Keratinocyte (primary cell): ENCODE data around the gene TENM3. TPM values are rescaled to one million over a fixed set of nuclear protein-coding genes. Genes with fewer than 3 reads are reported as not detected.

Experiments
- DNase-seq: peaks from one replicate; pipeline ENCODE4 v3.0.0-alpha.2; 2011; ENCODE audit warnings: low read depth, missing footprints, low spot score
- FAIRE-seq: peaks from 2 replicates; lab custom pipeline; 2011; peaks lifted over from hg19 to GRCh38; lab: Jason Lieb, UNC
- H2AFZ ChIP-seq: 2 replicates; pipeline ENCODE4 v1.6.0; 2012; ENCODE audit warnings: low read length, control low read depth, inconsistent platforms; ENCODE audit not compliant: control insufficient read depth
- H3K27ac ChIP-seq: 2 replicates; pipeline ENCODE4 v1.5.1; 2011; ENCODE audit warnings: low read length; ENCODE audit not compliant: control insufficient read depth, insufficient read depth
- H3K27me3 ChIP-seq: 3 replicates; pipeline ENCODE4 v1.6.0; 2011; ENCODE audit warnings: low read length; ENCODE audit not compliant: control insufficient read depth, insufficient read depth; ENCODE audit errors: extremely low read depth
- H3K36me3 ChIP-seq, 2 experiments: 2 replicates in 1 of 2; 3 replicates in 1 of 2; pipeline ENCODE4 v1.5.1; 2011; ENCODE audit warnings: low read length in 2 of 2, mild to moderate bottlenecking in 1 of 2; ENCODE audit not compliant: control insufficient read depth in 2 of 2, insufficient read depth in 2 of 2; ENCODE audit errors: extremely low read depth in 1 of 2
- H3K4me1 ChIP-seq: 3 replicates; pipeline ENCODE4 v1.5.1; 2011; ENCODE audit warnings: low read length; ENCODE audit not compliant: control insufficient read depth, insufficient read depth; ENCODE audit errors: extremely low read depth
- H3K4me2 ChIP-seq: 3 replicates; pipeline ENCODE4 v1.6.0; 2011; ENCODE audit warnings: low read depth, low read length; ENCODE audit not compliant: control insufficient read depth, insufficient read depth; ENCODE audit errors: extremely low read depth
- H3K4me3 ChIP-seq, 3 experiments: fragments of 200-600 bp in 1 of 3; sonication (generic) in 1 of 3; 2 replicates in 2 of 3; 3 replicates in 1 of 3; pipeline ENCODE4 v1.5.1; 2011 to 2016; ENCODE audit warnings: low read length in 3 of 3, mild to moderate bottlenecking in 3 of 3, control low read depth in 2 of 3, inconsistent platforms in 1 of 3, low read depth in 1 of 3, mixed read lengths in 1 of 3, mixed run types in 1 of 3, moderate library complexity in 1 of 3; ENCODE audit not compliant: control insufficient read depth in 2 of 3, insufficient read depth in 2 of 3; ENCODE audit errors: extremely low read depth in 1 of 3
- H3K79me2 ChIP-seq: 2 replicates; pipeline ENCODE4 v1.6.0; 2012; ENCODE audit warnings: low read length; ENCODE audit not compliant: control insufficient read depth, insufficient read depth
- H3K9ac ChIP-seq: 3 replicates; pipeline ENCODE4 v1.6.0; 2011; ENCODE audit warnings: low read length; ENCODE audit not compliant: control insufficient read depth, insufficient read depth; ENCODE audit errors: extremely low read depth
- H3K9me1 ChIP-seq: 3 replicates; pipeline ENCODE4 v1.6.0; 2011; ENCODE audit warnings: low read length; ENCODE audit not compliant: control insufficient read depth, insufficient read depth; ENCODE audit errors: extremely low read depth
- H3K9me3 ChIP-seq: 2 replicates; pipeline ENCODE4 v1.5.1; 2012; ENCODE audit warnings: low read depth, low read length; ENCODE audit not compliant: control insufficient read depth
- H4K20me1 ChIP-seq: 3 replicates; pipeline ENCODE4 v1.6.0; 2011; ENCODE audit warnings: low read length; ENCODE audit not compliant: control insufficient read depth, insufficient read depth; ENCODE audit errors: extremely low read depth
- EZH2 ChIP-seq: IDR thresholded peaks from one replicate; pipeline ENCODE4 v1.6.1; 2012; ENCODE audit warnings: inconsistent platforms, mild to moderate bottlenecking, low read length, moderate library complexity
- dilution Hi-C: fragments of 300-500 bp; cut with MboI; formaldehyde crosslinking; loops from one replicate; pipeline ENCODE4 v1.7.0; 2020; ENCODE audit warnings: low sequenced_read_pairs; ENCODE audit not compliant: extremely low pct_ligation_motif_present
- polyA plus RNA-seq, 5 experiments: library from polyadenylated mRNA; depleted of rRNA in 3 of 5; stranded (reverse) in 3 of 5; stranded (forward) in 1 of 5; unstranded in 1 of 5; fragments of >200 nt; gene quantifications; 1 replicate in 1 of 5; 2 replicates in 3 of 5; 3 replicates in 1 of 5; pipeline versions ENCODE4 v1.2.1 to v1.2.3, GENCODE V29; 2011 to 2012; ENCODE audit warnings: missing spikeins in 2 of 5, low read depth in 1 of 5, low replicate concordance in 1 of 5
- TF ChIP-seq, protein P1 (sequence below), 3 experiments: IDR thresholded peaks in 1 of 3; conservative IDR thresholded peaks in 1 of 3; optimal IDR thresholded peaks in 1 of 3; 2 replicates in 2 of 3; 3 replicates in 1 of 3; pipeline versions ENCODE3 to v1.5.1; 2011; ENCODE audit warnings: low read length in 3 of 3, mild to moderate bottlenecking in 3 of 3, moderate library complexity in 2 of 3, control low read depth in 1 of 3, inconsistent platforms in 1 of 3; ENCODE audit not compliant: insufficient read depth in 2 of 3; ENCODE audit errors: extremely low read depth in 1 of 3

The TENM3 gene
- polyA plus RNA-seq, 1 donor (not counting 4 experiments of a cell fraction or from before 2014, with no cell fraction given) = 17.0 TPM

- Histone ChIP-seq H3K9me1 (no peaks in the 10 kb centered on the region), H3K79me2 (no peaks in the 10 kb centered on the region), H3K27ac (no peak overlapping the region), H3K27me3 (no peaks in the 10 kb centered on the region), H3K36me3 (no peaks in the 10 kb centered on the region), H3K9ac (no peak overlapping the region), H3K9me3 (no peaks in the 10 kb centered on the region), H3K4me3 (no peak overlapping the region), H2AFZ (no peak overlapping the region), H4K20me1 (no peaks in the 10 kb centered on the region), H3K4me1 (peaks cover 5% of the 10 kb centered on the region), H3K4me2 (no peak overlapping the region)
- DNase-seq = no peak
- FAIRE-seq = no peak
- TF ChIP-seq, protein P1, sequence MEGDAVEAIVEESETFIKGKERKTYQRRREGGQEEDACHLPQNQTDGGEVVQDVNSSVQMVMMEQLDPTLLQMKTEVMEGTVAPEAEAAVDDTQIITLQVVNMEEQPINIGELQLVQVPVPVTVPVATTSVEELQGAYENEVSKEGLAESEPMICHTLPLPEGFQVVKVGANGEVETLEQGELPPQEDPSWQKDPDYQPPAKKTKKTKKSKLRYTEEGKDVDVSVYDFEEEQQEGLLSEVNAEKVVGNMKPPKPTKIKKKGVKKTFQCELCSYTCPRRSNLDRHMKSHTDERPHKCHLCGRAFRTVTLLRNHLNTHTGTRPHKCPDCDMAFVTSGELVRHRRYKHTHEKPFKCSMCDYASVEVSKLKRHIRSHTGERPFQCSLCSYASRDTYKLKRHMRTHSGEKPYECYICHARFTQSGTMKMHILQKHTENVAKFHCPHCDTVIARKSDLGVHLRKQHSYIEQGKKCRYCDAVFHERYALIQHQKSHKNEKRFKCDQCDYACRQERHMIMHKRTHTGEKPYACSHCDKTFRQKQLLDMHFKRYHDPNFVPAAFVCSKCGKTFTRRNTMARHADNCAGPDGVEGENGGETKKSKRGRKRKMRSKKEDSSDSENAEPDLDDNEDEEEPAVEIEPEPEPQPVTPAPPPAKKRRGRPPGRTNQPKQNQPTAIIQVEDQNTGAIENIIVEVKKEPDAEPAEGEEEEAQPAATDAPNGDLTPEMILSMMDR (optimal IDR thresholded peaks at IDR 0.05 in 1 of 3, IDR thresholded peaks at IDR 0.05 in 1 of 3, conservative IDR thresholded peaks at IDR 0.05 in 1 of 3; ENCODE audit: extremely low read depth in 1 of 3, insufficient read depth in 2 of 3, low read length in 3 of 3) = no peak
- TF ChIP-seq EZH2 = no peak
- dilution Hi-C loops = no loop called here
These were observed 525.6 kb downstream of the TENM3 start for GRCh38 chr4:182768838-182769237.

- Histone ChIP-seq H2AFZ (no peak overlapping the region), H3K27me3 (no peaks in the 10 kb centered on the region), H4K20me1 (no peaks in the 10 kb centered on the region), H3K9me1 (no peaks in the 10 kb centered on the region), H3K4me3 (no peak overlapping the region), H3K27ac (no peak overlapping the region), H3K4me2 (no peak overlapping the region), H3K36me3 (peaks cover 0 to 1% of the 10 kb centered on the region in 2 experiments), H3K9me3 (no peaks in the 10 kb centered on the region), H3K9ac (no peak overlapping the region), H3K4me1 (no peaks in the 10 kb centered on the region), H3K79me2 (no peaks in the 10 kb centered on the region)
- no peak for DNase-seq
- no peak for FAIRE-seq
- dilution Hi-C loops = no loop called here
- TF ChIP-seq, protein P1 (optimal IDR thresholded peaks at IDR 0.05 in 1 of 3, IDR thresholded peaks at IDR 0.05 in 1 of 3, conservative IDR thresholded peaks at IDR 0.05 in 1 of 3; ENCODE audit: extremely low read depth in 1 of 3, insufficient read depth in 2 of 3, low read length in 3 of 3) = no peak
- no peak for TF ChIP-seq EZH2
These were observed 527.2 kb downstream of the TENM3 start for GRCh38 chr4:182770259-182770995.
